Left lung (tissue), 10 donors: Measurements from ENCODE around the gene FPR2. TPM values are rescaled to one million over a fixed set of nuclear protein-coding genes. Genes with fewer than 3 reads are reported as not detected.

Source experiments
- ATAC-seq: fragments of 200-7000 bp; cut with Tn5 transposase; one replicate; pipeline ENCODE4 v1.9.1; 2020; ENCODE audit warnings: moderate library complexity
- DNase-seq, 4 donors: peaks; one replicate each; pipeline ENCODE4 v3.0.0-alpha.2; 2013 to 2020
- H3K27ac ChIP-seq, 2 donors: fragments of 200-600 bp; sonication (generic) in 1 of 2; one replicate each; pipeline versions ENCODE4 v1.5.0 to v1.8.0; 2020 to 2021
- H3K27me3 ChIP-seq, 2 donors: fragments of 200-600 bp; sonication (generic) in 1 of 2; one replicate each; pipeline versions ENCODE4 v1.5.0 to v1.8.0; 2020 to 2021
- H3K36me3 ChIP-seq, 2 donors: fragments of 200-600 bp; sonication (generic) in 1 of 2; one replicate each; pipeline versions ENCODE4 v1.5.0 to v1.8.0; 2020 to 2021
- H3K4me1 ChIP-seq, 2 donors: fragments of 200-600 bp; one replicate each; pipeline ENCODE4 v1.8.0; 2021
- H3K4me3 ChIP-seq, 2 donors: fragments of 200-600 bp; sonication (generic) in 1 of 2; one replicate each; pipeline versions ENCODE4 v1.5.0 to v1.8.0; 2020 to 2021; ENCODE audit warnings: mild to moderate bottlenecking in 1 of 2
- H3K9me3 ChIP-seq, 2 donors: fragments of 200-600 bp; sonication (generic) in 1 of 2; one replicate each; pipeline versions ENCODE4 v1.5.0 to v1.8.0; 2020 to 2021
- intact Hi-C, 2 donors: fragments of 100-400 bp; cut with DNase I; formaldehyde crosslinking; loops; one replicate each; pipeline versions ENCODE4 v1.11.2 to v1.14.2; 2022
- polyA plus RNA-seq, 6 donors: library from polyadenylated mRNA; unstranded; fragments of 120-200 nt; gene quantifications; one replicate each; pipeline ENCODE4 v1.2.1, GENCODE V29; 2013; ENCODE audit not compliant: insufficient read length in 6 of 6
- total RNA-seq, 2 donors: library from RNA; stranded (reverse); fragmentation: NEBNext Ultra II Directional; extraction: Animal tissue kit (Norgen Biotek cat#: 25700); gene quantifications; one replicate each; pipeline ENCODE4 v1.2.1, GENCODE V29; 2021
- TF ChIP-seq, protein P1 (sequence below), 2 donors: fragments of 200-600 bp; sonication (generic) in 1 of 2; IDR thresholded peaks; one replicate each; pipeline versions ENCODE4 v1.5.0 to v1.8.0; 2021; ENCODE audit warnings: antibody characterized with exemption in 2 of 2
- donor health status: DM: no; HTN: yes; CAD: no.
- donor health status: DM: no; HTN: no; CAD: no.

Gene FPR2
- total and polyA plus RNA-seq, 8 donors = 0.14 to 41.7 (median 0.29) TPM

DNA sequence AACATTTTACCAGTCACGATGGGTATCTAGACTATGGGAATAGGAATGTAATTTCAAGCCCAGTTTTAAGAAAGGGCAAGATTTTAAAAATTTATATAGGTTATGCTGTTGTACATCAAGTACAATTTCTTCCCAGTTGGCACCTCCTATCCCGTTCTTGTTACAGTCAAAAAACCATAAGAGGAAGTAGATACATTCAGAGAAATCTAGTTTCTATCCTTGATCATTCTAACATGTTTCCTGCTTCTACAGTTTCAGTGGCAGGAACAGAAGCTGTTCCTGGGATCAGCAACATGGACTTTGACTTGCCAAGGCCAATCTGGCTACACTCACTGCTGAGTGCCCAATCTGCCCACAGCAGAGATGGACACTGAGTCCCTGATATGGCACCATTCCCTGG lies 19.3 kb downstream of the FPR2 start:
- Histone ChIP-seq H3K4me1 (peaks cover 0 to 61% of the 10 kb centered on the region in 2 donors), H3K4me3 (no peak overlapping the region), H3K27ac (no peak overlapping the region), H3K9me3 (no peaks in the 10 kb centered on the region), H3K36me3 (no peaks in the 10 kb centered on the region), H3K27me3 (peaks cover 0 to 14% of the 10 kb centered on the region in 2 donors)
- intact Hi-C loops = no loop called here
- DNase-seq (no peak), ATAC-seq (no peak)
- TF ChIP-seq, protein P1, sequence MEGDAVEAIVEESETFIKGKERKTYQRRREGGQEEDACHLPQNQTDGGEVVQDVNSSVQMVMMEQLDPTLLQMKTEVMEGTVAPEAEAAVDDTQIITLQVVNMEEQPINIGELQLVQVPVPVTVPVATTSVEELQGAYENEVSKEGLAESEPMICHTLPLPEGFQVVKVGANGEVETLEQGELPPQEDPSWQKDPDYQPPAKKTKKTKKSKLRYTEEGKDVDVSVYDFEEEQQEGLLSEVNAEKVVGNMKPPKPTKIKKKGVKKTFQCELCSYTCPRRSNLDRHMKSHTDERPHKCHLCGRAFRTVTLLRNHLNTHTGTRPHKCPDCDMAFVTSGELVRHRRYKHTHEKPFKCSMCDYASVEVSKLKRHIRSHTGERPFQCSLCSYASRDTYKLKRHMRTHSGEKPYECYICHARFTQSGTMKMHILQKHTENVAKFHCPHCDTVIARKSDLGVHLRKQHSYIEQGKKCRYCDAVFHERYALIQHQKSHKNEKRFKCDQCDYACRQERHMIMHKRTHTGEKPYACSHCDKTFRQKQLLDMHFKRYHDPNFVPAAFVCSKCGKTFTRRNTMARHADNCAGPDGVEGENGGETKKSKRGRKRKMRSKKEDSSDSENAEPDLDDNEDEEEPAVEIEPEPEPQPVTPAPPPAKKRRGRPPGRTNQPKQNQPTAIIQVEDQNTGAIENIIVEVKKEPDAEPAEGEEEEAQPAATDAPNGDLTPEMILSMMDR (IDR thresholded peaks at IDR 0.05) = no peak

DNA sequence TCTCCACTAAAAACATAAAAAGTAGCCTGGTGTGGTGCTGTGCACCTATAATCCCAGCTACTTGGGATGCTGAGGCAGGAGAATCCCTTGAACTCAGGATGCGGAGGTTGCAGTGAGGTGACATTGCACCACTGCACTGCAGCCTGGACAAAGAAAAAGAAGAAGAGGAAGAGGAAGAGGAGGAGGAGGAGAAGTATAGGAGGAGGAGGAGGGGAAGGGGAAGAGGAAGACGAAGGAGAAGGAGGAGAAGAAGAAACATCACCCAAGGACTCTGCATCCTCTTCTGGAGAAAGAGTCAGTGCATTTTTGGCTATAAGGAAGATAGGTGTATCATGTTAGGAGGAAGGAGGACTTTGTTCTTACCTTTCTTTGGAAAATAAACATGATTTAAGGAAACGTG lies 21.0 kb downstream of the FPR2 start:
- no peak for ATAC-seq

DNA sequence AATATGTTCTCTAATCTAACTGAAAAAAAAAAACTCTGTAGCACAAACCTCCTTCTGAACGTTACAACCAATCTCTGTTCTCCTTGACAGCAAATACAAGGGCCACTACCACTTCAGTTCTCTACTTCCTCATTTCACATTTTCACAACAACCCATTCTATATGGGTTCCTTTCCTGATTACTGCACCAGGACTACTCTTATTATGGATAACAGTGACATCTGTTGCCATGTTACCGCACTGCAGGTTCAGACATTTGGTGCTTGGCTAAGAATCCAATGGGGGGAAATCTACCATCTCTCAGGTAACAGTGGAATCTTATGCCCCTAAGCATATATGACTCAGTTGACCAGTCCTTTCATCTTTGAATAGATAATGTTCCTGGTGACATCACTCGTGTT lies 22.4 kb downstream of the FPR2 start:
- Histone ChIP-seq H3K4me3 (no peak overlapping the region), H3K27me3 (peaks cover 0 to 14% of the 10 kb centered on the region in 2 donors), H3K9me3 (no peaks in the 10 kb centered on the region), H3K27ac (peak overlapping the region; percentile 39 to 80), H3K36me3 (no peaks in the 10 kb centered on the region), H3K4me1 (peaks cover 0 to 64% of the 10 kb centered on the region in 2 donors)
- TF ChIP-seq, protein P1 (IDR thresholded peaks at IDR 0.05) = no peak
- ATAC-seq (peak; percentile 49), DNase-seq (no peak)
- intact Hi-C loops = no loop called here

More for the DNA sequence above, 21.0 kb downstream of the FPR2 start:
- no peak overlapping the region for H3K4me3 ChIP-seq
- no peaks in the 10 kb centered on the region for H3K9me3 ChIP-seq
- peaks cover 0 to 64% of the 10 kb centered on the region in 2 donors for H3K4me1 ChIP-seq
- H3K36me3 ChIP-seq = no peaks in the 10 kb centered on the region
- H3K27ac ChIP-seq = no peak overlapping the region
- H3K27me3 ChIP-seq = peaks cover 0 to 14% of the 10 kb centered on the region in 2 donors
- TF ChIP-seq, protein P1 (IDR thresholded peaks at IDR 0.05) = no peak
- intact Hi-C loops = no loop called here
- DNase-seq = no peak

DNA sequence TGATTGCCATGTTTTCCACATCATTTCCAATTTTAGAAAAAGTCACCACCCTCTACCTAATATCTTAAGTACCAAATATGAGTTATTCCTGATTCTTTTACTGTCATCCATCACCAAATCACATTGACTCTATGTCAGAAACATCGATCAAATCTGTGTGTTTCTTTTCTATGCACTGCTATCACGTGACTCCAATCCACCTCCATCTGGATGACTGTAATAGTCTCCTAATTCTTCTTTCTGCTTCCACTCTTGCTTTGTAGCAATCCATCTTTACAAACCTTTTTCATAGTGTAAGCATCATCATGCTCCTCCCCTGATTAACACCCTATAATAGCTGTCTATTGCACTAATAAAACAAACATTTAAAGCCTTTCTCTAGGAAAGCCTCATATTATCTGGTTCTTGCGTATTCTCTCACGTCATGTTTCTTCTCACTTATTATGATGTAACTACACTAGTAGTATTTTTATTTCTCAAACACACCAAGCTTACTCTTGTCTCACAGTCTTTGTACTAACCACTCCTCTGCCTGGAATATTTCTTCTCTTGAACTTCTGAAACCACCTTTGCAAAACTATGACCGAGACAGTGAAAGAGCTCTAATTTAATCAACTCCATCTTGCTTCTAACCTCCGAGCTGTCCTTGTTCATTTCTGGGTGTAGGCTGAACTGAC lies 23.3 kb downstream of the FPR2 start:
- TF ChIP-seq, protein P1 (IDR thresholded peaks at IDR 0.05) = no peak
- Histone ChIP-seq H3K4me3 (no peak overlapping the region), H3K4me1 (peaks cover 0 to 59% of the 10 kb centered on the region in 2 donors), H3K27me3 (peaks cover 0 to 8% of the 10 kb centered on the region in 2 donors), H3K9me3 (no peaks in the 10 kb centered on the region), H3K36me3 (no peaks in the 10 kb centered on the region), H3K27ac (peak overlapping the region; percentile 39 to 80)
- intact Hi-C loops = no loop called here
- no peak for ATAC-seq
- DNase-seq = no peak

DNA sequence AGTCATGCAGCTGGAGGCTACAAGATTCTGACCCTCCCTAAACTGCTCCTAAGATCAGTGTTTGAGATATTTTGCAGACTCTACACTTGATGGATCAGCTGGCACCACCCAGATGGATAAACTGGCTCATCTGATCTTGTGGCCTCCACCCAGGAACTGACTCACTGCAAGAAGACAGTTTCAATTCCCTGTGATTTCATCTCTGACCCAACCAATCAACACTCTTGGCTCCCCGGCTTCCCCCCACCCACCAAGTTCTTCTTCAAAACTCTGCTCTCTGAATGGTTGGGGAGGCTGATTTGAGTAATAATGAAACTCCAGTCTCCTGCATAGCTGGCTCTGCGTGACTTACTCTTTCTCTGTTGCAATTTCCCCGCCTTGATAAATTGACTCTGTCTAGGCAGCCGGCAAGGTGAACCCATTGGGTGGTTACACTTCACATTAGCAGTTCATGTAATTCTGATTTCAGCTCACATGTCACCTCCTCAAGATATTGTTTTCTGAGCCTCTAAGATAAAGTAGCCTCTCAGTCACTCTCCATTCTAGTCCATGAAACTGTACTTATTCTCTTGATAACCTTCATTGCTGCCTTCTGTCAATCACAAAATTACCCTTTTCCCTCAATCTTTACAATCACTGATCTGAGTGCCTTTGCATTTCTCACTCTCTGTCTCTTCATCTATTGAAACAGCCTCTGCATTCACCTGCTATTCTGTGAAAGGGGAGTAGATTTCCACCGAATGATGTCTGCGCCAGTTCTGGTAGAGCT lies 24.1 kb downstream of the FPR2 start:
- DNase-seq (peak in 1 of 4 donors; percentile 79), ATAC-seq (peak; percentile 83)
- H3K9me3 ChIP-seq = no peaks in the 10 kb centered on the region
- H3K4me1 ChIP-seq = peaks cover 0 to 56% of the 10 kb centered on the region in 2 donors
- H3K36me3 ChIP-seq = no peaks in the 10 kb centered on the region
- H3K4me3 ChIP-seq = no peak overlapping the region
- H3K27me3 ChIP-seq = no peaks in the 10 kb centered on the region
- TF ChIP-seq, protein P1 (IDR thresholded peaks at IDR 0.05) = no peak
- intact Hi-C loops = no loop called here
- H3K27ac ChIP-seq = peak overlapping the region; percentile 41 to 80
